Measurements from ENCODE around the gene FAM32A. TPM values are rescaled to one million over a fixed set of nuclear protein-coding genes. Genes with fewer than 3 reads are reported as not detected.

Gene FAM32A
- total and polyA plus RNA-seq, 10 of the 15 experiments (the other 5 are each of a cell fraction or from before 2014, with no cell fraction given): 33.3 to 116 (median 71.9) TPM

DNA sequence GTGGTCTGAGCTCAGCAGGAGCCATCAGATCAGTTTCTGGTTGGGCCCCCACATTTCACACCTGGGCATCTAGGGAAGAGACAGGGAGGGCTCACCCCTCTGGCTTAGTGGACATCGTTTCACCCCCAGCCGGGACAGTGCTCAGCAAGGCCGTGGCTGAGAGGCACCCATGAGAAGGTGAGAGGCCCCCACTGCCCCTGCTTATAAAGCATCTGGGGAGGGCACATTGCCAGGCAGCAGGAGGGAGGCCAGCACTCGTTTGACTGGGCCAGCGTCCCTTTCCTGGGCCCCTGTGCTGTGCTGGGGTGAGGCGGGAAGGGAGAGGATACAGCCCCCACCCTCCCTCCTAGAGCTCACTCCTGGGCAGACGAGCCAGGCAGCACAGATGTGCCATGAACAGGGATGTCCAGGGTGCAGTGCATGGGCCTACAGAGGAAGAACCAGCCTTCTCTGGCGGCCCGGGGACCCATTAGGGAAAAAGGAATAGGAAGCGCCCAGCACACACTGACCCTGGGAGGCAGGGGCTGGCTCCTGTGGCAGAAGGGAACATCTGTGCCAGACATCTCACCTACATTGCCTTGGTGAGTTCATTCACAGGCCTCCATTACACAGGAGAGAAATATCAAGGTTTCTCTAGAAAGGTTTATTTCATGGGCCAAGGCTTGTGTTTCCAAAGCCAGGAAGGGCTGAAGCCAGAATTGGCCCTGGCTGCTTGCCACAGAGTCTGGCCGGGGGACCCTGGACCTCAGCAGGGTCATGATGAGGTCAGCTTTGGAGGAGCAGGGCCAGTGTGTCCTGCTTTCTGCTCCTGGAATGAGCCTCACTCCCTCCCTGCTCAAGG is 20.2 kb downstream of the FAM32A start:
- Histone ChIP-seq H3K9me3 (replicated peaks; ENCODE audit: control insufficient read depth, insufficient read depth, low read length) (no peaks in the 10 kb centered on the region), H3K4me2 (ENCODE audit: control insufficient read depth, insufficient read depth) (no peak overlapping the region), H3K4me3 (no peak overlapping the region), H3K27ac (ENCODE audit: control insufficient read depth, insufficient read depth) (no peak overlapping the region), H3K4me1 (ENCODE audit: control insufficient read depth, insufficient read depth, low read length) (peaks cover 22% of the 10 kb centered on the region), H4K20me1 (ENCODE audit: control insufficient read depth, insufficient read depth) (no peaks in the 10 kb centered on the region), H3K27me3 (replicated peaks in 1 of 2; ENCODE audit: control insufficient read depth in 2 of 2, insufficient read depth in 2 of 2, low read length in 1 of 2) (no peaks in the 10 kb centered on the region), H3K9ac (ENCODE audit: control insufficient read depth, insufficient read depth, low read length) (no peak overlapping the region), H3K36me3 (ENCODE audit: control insufficient read depth in 2 of 2, insufficient read depth in 2 of 2, low read length in 1 of 2) (peaks cover 10 to 13% of the 10 kb centered on the region in 2 experiments; a peak in 3 of 4 replicates), H3K79me2 (ENCODE audit: control insufficient read depth, insufficient read depth, low read length) (peaks cover 2% of the 10 kb centered on the region), H2AFZ (ENCODE audit: control insufficient read depth, low read depth, low read length) (no peak overlapping the region)
- TF ChIP-seq, protein P1, sequence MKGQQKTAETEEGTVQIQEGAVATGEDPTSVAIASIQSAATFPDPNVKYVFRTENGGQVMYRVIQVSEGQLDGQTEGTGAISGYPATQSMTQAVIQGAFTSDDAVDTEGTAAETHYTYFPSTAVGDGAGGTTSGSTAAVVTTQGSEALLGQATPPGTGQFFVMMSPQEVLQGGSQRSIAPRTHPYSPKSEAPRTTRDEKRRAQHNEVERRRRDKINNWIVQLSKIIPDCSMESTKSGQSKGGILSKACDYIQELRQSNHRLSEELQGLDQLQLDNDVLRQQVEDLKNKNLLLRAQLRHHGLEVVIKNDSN (IDR thresholded peaks at IDR 0.05; ENCODE audit: borderline replicate concordance, extremely low read length, insufficient read depth, low read depth, low read length): no peak
- TF ChIP-seq YY1 (IDR thresholded peaks at IDR 0.05; ENCODE audit: low read depth, low read length) (no peak), RUNX3 (IDR thresholded peaks at IDR 0.05; ENCODE audit: low read length) (no peak), ZZZ3 (IDR thresholded peaks at IDR 0.05; ENCODE audit: control insufficient read depth, insufficient read length, low read depth) (no peak), NR2C2 (IDR thresholded peaks at IDR 0.05; ENCODE audit: borderline replicate concordance, control insufficient read depth, insufficient read length, low read depth) (no peak), SRF (IDR thresholded peaks at IDR 0.05; ENCODE audit: low read depth in 2 of 2, low read length in 2 of 2) (no peak), ESRRA (IDR thresholded peaks at IDR 0.05; ENCODE audit: low read length) (no peak)
- TF ChIP-seq, protein P2, sequence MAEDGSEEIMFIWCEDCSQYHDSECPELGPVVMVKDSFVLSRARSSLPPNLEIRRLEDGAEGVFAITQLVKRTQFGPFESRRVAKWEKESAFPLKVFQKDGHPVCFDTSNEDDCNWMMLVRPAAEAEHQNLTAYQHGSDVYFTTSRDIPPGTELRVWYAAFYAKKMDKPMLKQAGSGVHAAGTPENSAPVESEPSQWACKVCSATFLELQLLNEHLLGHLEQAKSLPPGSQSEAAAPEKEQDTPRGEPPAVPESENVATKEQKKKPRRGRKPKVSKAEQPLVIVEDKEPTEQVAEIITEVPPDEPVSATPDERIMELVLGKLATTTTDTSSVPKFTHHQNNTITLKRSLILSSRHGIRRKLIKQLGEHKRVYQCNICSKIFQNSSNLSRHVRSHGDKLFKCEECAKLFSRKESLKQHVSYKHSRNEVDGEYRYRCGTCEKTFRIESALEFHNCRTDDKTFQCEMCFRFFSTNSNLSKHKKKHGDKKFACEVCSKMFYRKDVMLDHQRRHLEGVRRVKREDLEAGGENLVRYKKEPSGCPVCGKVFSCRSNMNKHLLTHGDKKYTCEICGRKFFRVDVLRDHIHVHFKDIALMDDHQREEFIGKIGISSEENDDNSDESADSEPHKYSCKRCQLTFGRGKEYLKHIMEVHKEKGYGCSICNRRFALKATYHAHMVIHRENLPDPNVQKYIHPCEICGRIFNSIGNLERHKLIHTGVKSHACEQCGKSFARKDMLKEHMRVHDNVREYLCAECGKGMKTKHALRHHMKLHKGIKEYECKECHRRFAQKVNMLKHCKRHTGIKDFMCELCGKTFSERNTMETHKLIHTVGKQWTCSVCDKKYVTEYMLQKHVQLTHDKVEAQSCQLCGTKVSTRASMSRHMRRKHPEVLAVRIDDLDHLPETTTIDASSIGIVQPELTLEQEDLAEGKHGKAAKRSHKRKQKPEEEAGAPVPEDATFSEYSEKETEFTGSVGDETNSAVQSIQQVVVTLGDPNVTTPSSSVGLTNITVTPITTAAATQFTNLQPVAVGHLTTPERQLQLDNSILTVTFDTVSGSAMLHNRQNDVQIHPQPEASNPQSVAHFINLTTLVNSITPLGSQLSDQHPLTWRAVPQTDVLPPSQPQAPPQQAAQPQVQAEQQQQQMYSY (CRISPR knock-in tag; IDR thresholded peaks at IDR 0.05): no peak
- TF ChIP-seq, protein P3, sequence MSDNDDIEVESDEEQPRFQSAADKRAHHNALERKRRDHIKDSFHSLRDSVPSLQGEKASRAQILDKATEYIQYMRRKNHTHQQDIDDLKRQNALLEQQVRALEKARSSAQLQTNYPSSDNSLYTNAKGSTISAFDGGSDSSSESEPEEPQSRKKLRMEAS (IDR thresholded peaks at IDR 0.05; ENCODE audit: low read depth, low read length): no peak
- no TSS peak for BruUV-seq (replicated peaks)
- in situ Hi-C loops (cut with MboI) (no loop called here), intact Hi-C loops (cut with micrococcal nuclease; ENCODE audit: unreplicated experiment) (no loop called here)
- no peak for ATAC-seq
- CTCF ChIA-PET: no interaction called here
- no peak for DNase-seq (ENCODE audit: low read depth, low spot score)
- RAD21 ChIA-PET (ENCODE audit: unreplicated experiment): no interaction called here
- POLR2A ChIA-PET: no interaction called here
- SMC1A ChIA-PET (ENCODE audit: uncharacterized antibody, unreplicated experiment): no interaction called here
- FAIRE-seq: no peak
- WGBS (ENCODE audit: insufficient coverage, insufficient replicate concordance, low lambda C conversion rate, missing lambda C conversion rate): 90% methylated on average over 11 of the region's 11 CpGs
